ENCODE results near the gene EFCAB7. TPM values are rescaled to one million over a fixed set of nuclear protein-coding genes. Genes with fewer than 3 reads are reported as not detected.

The EFCAB7 gene
- total and polyA plus RNA-seq, 2 experiments from 2014 or later = 4.2 to 4.9 TPM

DNA sequence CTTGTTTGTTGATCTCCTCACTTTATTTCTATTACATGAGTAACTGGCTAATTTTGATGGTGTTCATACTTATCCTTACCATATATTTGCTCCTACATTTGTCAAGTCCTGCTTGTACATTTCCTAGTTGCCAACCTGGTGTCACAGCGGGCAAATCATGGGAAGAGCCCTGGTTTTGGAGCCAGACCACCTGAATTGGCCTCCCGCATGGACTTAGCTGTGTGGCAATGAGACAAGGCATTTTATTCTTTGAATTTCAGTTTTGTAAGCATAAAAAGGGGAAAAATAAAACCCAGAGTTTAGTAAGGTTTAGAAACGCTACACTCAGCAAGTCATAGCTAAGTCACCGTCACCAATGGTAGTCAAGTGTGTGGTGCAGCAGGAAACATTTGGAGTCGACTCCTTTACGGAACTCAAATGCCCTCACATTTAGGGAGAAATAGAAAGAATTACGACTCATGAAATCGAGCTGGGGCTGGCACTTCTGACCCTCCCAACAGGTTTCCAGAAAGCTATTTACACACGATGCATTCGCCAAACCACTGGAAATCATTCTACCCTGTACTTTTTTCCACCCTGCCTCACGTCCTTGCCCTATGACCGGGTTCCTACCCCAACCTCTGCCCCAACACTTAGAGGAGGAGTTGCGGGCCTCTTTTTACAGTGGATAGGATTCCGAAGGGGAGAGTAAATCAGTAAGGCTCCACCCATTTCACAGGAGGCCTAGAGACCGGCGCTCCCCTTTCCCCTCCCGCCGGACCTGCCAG is 69.4 kb downstream of the EFCAB7 start:
- peaks cover 11% of the 10 kb centered on the region for H3K27me3 Mint-ChIP-seq (ENCODE audit: insufficient read depth, low read depth, poor library complexity)
- Histone ChIP-seq H3K79me2 (replicated peaks; ENCODE audit: insufficient read depth) (peaks cover 6% of the 10 kb centered on the region), H3K27ac (ENCODE audit: low read depth) (no peak overlapping the region), H3K4me3 (peak overlapping the region; percentile 95), H3K36me3 (ENCODE audit: insufficient read depth) (no peaks in the 10 kb centered on the region), H3F3A (replicated peaks; ENCODE audit: low read depth) (0 out of 2 replicates have a peak, but pooled peaks cover 3% of the 10 kb centered on the region), H3K9me2 (ENCODE audit: insufficient read depth) (no peaks in the 10 kb centered on the region), H2AFZ (peak overlapping the region; percentile 78), H3K27me3 (ENCODE audit: insufficient read depth) (peaks cover 10% of the 10 kb centered on the region; the same call in 1 of the 2 replicates), H3K4me2 (peak overlapping the region; percentile 75), H4K20me1 (replicated peaks; ENCODE audit: insufficient read depth) (0 out of 2 replicates have a peak, but pooled peaks cover 4% of the 10 kb centered on the region), H3K4me1 (ENCODE audit: insufficient read depth) (peaks cover 6% of the 10 kb centered on the region)
- ATAC-seq (no peak; the same call in 1 of the 3 replicates), DNase-seq (ENCODE audit: low spot score) (peak; percentile 90)
- peak overlapping the region; percentile 92 for H3K4me3 Mint-ChIP-seq
- no peaks in the 10 kb centered on the region for H3K36me3 Mint-ChIP-seq (ENCODE audit: low read depth)
- no peaks in the 10 kb centered on the region for H3K9me3 Mint-ChIP-seq
- peaks cover 3% of the 10 kb centered on the region; the same call in 2 of the 3 replicates for H3K4me1 Mint-ChIP-seq
- H3K27ac Mint-ChIP-seq = no peak overlapping the region
- TF ChIP-seq, protein P1, sequence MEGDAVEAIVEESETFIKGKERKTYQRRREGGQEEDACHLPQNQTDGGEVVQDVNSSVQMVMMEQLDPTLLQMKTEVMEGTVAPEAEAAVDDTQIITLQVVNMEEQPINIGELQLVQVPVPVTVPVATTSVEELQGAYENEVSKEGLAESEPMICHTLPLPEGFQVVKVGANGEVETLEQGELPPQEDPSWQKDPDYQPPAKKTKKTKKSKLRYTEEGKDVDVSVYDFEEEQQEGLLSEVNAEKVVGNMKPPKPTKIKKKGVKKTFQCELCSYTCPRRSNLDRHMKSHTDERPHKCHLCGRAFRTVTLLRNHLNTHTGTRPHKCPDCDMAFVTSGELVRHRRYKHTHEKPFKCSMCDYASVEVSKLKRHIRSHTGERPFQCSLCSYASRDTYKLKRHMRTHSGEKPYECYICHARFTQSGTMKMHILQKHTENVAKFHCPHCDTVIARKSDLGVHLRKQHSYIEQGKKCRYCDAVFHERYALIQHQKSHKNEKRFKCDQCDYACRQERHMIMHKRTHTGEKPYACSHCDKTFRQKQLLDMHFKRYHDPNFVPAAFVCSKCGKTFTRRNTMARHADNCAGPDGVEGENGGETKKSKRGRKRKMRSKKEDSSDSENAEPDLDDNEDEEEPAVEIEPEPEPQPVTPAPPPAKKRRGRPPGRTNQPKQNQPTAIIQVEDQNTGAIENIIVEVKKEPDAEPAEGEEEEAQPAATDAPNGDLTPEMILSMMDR (conservative IDR thresholded peaks at IDR 0.05; ENCODE audit: low read depth in 2 of 2) = no peak
- TF ChIP-seq NANOG (IDR thresholded peaks at IDR 0.05; ENCODE audit: borderline replicate concordance) (no peak), JUNB (IDR thresholded peaks at IDR 0.05; ENCODE audit: unreplicated experiment) (no peak), STAT1 (IDR thresholded peaks at IDR 0.05; ENCODE audit: unreplicated experiment) (no peak), ZNF114 (CRISPR knock-in tag; IDR thresholded peaks at IDR 0.05) (no peak)
- TF ChIP-seq, protein P2, sequence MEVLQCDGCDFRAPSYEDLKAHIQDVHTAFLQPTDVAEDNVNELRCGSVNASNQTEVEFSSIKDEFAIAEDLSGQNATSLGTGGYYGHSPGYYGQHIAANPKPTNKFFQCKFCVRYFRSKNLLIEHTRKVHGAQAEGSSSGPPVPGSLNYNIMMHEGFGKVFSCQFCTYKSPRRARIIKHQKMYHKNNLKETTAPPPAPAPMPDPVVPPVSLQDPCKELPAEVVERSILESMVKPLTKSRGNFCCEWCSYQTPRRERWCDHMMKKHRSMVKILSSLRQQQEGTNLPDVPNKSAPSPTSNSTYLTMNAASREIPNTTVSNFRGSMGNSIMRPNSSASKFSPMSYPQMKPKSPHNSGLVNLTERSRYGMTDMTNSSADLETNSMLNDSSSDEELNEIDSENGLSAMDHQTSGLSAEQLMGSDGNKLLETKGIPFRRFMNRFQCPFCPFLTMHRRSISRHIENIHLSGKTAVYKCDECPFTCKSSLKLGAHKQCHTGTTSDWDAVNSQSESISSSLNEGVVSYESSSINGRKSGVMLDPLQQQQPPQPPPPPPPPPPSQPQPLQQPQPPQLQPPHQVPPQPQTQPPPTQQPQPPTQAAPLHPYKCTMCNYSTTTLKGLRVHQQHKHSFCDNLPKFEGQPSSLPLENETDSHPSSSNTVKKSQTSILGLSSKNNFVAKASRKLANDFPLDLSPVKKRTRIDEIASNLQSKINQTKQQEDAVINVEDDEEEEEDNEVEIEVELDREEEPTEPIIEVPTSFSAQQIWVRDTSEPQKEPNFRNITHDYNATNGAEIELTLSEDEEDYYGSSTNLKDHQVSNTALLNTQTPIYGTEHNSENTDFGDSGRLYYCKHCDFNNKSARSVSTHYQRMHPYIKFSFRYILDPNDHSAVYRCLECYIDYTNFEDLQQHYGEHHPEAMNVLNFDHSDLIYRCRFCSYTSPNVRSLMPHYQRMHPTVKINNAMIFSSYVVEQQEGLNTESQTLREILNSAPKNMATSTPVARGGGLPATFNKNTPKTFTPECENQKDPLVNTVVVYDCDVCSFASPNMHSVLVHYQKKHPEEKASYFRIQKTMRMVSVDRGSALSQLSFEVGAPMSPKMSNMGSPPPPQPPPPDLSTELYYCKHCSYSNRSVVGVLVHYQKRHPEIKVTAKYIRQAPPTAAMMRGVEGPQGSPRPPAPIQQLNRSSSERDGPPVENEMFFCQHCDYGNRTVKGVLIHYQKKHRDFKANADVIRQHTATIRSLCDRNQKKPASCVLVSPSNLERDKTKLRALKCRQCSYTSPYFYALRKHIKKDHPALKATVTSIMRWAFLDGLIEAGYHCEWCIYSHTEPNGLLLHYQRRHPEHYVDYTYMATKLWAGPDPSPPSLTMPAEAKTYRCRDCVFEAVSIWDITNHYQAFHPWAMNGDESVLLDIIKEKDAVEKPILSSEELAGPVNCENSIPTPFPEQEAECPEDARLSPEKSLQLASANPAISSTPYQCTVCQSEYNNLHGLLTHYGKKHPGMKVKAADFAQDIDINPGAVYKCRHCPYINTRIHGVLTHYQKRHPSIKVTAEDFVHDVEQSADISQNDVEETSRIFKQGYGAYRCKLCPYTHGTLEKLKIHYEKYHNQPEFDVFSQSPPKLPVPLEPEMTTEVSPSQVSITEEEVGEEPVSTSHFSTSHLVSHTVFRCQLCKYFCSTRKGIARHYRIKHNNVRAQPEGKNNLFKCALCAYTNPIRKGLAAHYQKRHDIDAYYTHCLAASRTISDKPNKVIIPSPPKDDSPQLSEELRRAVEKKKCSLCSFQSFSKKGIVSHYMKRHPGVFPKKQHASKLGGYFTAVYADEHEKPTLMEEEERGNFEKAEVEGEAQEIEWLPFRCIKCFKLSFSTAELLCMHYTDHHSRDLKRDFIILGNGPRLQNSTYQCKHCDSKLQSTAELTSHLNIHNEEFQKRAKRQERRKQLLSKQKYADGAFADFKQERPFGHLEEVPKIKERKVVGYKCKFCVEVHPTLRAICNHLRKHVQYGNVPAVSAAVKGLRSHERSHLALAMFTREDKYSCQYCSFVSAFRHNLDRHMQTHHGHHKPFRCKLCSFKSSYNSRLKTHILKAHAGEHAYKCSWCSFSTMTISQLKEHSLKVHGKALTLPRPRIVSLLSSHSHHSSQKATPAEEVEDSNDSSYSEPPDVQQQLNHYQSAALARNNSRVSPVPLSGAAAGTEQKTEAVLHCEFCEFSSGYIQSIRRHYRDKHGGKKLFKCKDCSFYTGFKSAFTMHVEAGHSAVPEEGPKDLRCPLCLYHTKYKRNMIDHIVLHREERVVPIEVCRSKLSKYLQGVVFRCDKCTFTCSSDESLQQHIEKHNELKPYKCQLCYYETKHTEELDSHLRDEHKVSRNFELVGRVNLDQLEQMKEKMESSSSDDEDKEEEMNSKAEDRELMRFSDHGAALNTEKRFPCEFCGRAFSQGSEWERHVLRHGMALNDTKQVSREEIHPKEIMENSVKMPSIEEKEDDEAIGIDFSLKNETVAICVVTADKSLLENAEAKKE (CRISPR knock-in tag; IDR thresholded peaks at IDR 0.05) = no peak

Data from GM23338 (cell line).